HepG2 (cell line): ENCODE results near the gene ILKAP. TPM values are rescaled to one million over a fixed set of nuclear protein-coding genes. Genes with fewer than 3 reads are reported as not detected.
A peak's percentile ranks its signal among the peaks of the same experiment; 100 is the strongest.

Experiments
- ARNT ChIP-seq: fragments of 450-650 bp; IDR thresholded peaks from 2 replicates; pipeline ENCODE4 v1.6.1; 2017
- BCL3 ChIP-seq: sonication (generic); formaldehyde crosslinking; IDR thresholded peaks from 2 replicates; pipeline ENCODE4 v1.5.1; 2020; ENCODE audit warnings: mild to moderate bottlenecking, missing genetic modification reagents, moderate library complexity
- BRD4 ChIP-seq: sonication (generic); formaldehyde crosslinking; IDR thresholded peaks from 2 replicates; pipeline ENCODE4 v1.4.0; 2020; ENCODE audit warnings: missing genetic modification reagents
- CC2D1A ChIP-seq: sonication (generic); formaldehyde crosslinking; IDR thresholded peaks from 2 replicates; pipeline ENCODE4 v1.8.1; 2023; ENCODE audit warnings: mild to moderate bottlenecking, missing genetic modification reagents
- HDAC1 ChIP-seq: sonication (generic); formaldehyde crosslinking; IDR thresholded peaks from 2 replicates; pipeline ENCODE4 v1.5.1; 2020; ENCODE audit warnings: mild to moderate bottlenecking, missing genetic modification reagents
- JUN ChIP-seq: sonication (generic); formaldehyde crosslinking; IDR thresholded peaks from 2 replicates; pipeline ENCODE4 v1.4.0; 2020; ENCODE audit warnings: mild to moderate bottlenecking, missing genetic modification reagents
- MTERF4 ChIP-seq: sonication (generic); formaldehyde crosslinking; IDR thresholded peaks from 2 replicates; pipeline ENCODE4 v1.8.0; 2023; ENCODE audit warnings: mild to moderate bottlenecking, missing genetic modification reagents
- NR2F6 ChIP-seq, 2 experiments: IDR thresholded peaks; 2 replicates each; pipeline ENCODE4 v1.6.1; 2016; ENCODE audit warnings: antibody characterized with exemption in 1 of 2, mild to moderate bottlenecking in 1 of 2
- SP1 ChIP-seq, 2 experiments: fragments of 450-650 bp in 1 of 2; sonication (generic) in 1 of 2; formaldehyde crosslinking in 1 of 2; IDR thresholded peaks; 2 replicates each; pipeline versions ENCODE4 v1.4.0 to v1.6.1; 2016 to 2020; ENCODE audit warnings: missing genetic modification reagents in 1 of 2
- YY1 ChIP-seq: IDR thresholded peaks from 2 replicates; pipeline ENCODE4 v1.6.1; 2011; ENCODE audit warnings: low read length, low read depth, moderate library complexity, mild to moderate bottlenecking; ENCODE audit not compliant: insufficient read depth, insufficient replicate concordance
- ZBTB39 ChIP-seq: sonication (generic); formaldehyde crosslinking; IDR thresholded peaks from 2 replicates; pipeline ENCODE4 v1.5.0; 2020; ENCODE audit warnings: missing genetic modification reagents
- ZMAT5 ChIP-seq: sonication (generic); formaldehyde crosslinking; IDR thresholded peaks from 2 replicates; pipeline ENCODE4 v1.5.0; 2020; ENCODE audit warnings: mild to moderate bottlenecking, low read depth, missing genetic modification reagents, borderline replicate concordance
- ZNF12 ChIP-seq: sonication (generic); formaldehyde crosslinking; IDR thresholded peaks from 2 replicates; pipeline ENCODE4 v1.5.0; 2020; ENCODE audit warnings: missing genetic modification reagents
- ZNF367 ChIP-seq: sonication (generic); formaldehyde crosslinking; IDR thresholded peaks from 2 replicates; pipeline ENCODE4 v1.4.0; 2020; ENCODE audit warnings: missing genetic modification reagents, borderline replicate concordance
- polyA plus RNA-seq, 8 experiments: library from polyadenylated mRNA; depleted of rRNA in 3 of 8; stranded (reverse) in 7 of 8; unstranded in 1 of 8; fragments of >200 nt; fragmentation: Illumina TruSeq in 4 of 8; extraction: Trizol in 4 of 8; gene quantifications; 2 replicates each; pipeline versions ENCODE4 v1.2.1 to v1.2.3, GENCODE V29; 2011 to 2016; ENCODE audit warnings: low read depth in 4 of 8, missing spikeins in 1 of 8, mixed read lengths in 1 of 8; ENCODE audit not compliant: insufficient read depth in 1 of 8
- total RNA-seq, 5 experiments: library from RNA; depleted of rRNA; stranded (reverse); fragments of >200 nt; fragmentation: Illumina TruSeq; extraction: Trizol; gene quantifications; 2 replicates each; pipeline ENCODE4 v1.2.3, GENCODE V29; 2016; ENCODE audit warnings: low read depth in 1 of 5

The ILKAP gene
- total and polyA plus RNA-seq, 2 of the 13 experiments (the other 11 are each of a cell fraction or from before 2014, with no cell fraction given): 29.6 to 33.1 TPM

GRCh38 chr2:238203094-238203972 is at the start of gene ILKAP (continued):
- TF ChIP-seq ARNT (no peak), SP1 (IDR thresholded peaks at IDR 0.05) (no peak), SP1 (CRISPR knock-in tag; IDR thresholded peaks at IDR 0.05) (no peak), CC2D1A (CRISPR knock-in tag) (no peak), ZBTB39 (CRISPR knock-in tag) (no peak), ZMAT5 (CRISPR knock-in tag) (no peak), JUN (CRISPR knock-in tag) (no peak), MTERF4 (CRISPR knock-in tag) (0 out of 2 replicates have a peak, but pooled peaks have one; percentile 67), NR2F6 (IDR thresholded peaks at IDR 0.05) (no peak), NR2F6 (CRISPR knock-in tag; IDR thresholded peaks at IDR 0.05) (no peak), BCL3 (CRISPR knock-in tag) (no peak), YY1 (peak; percentile 69), ZNF12 (CRISPR knock-in tag) (no peak), ZNF367 (CRISPR knock-in tag) (no peak; the same call in 1 of the 2 replicates), HDAC1 (CRISPR knock-in tag) (peak; percentile 22; the same call in 1 of the 2 replicates), BRD4 (no peak)
